ENCODE data around the gene MAN1A2.

DNA sequence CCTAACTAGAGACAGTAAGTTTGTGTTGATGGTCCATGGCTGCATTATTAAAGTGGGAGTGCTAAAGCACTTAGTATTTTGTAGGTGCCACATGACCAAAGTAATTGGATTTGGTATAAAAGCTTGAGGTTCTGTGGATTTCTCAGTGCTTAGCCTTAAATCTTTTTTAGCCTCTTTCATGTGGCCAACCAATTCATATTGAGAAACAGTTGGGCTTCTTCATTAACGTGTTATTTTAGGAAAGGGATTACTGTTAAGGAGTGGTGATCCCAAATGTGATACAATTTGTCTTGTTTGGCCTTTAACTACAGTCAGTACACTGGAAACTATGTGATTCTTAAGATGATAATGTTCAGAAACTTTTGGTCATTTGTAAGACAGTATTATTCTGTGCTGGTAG lies 25.5 kb downstream of the MAN1A2 start:
- no peak for TF ChIP-seq EZH2 (IDR thresholded peaks at IDR 0.05; ENCODE audit: borderline replicate concordance, insufficient read depth, low read length, poor library complexity, severe bottlenecking)
- TF ChIP-seq, protein P1, sequence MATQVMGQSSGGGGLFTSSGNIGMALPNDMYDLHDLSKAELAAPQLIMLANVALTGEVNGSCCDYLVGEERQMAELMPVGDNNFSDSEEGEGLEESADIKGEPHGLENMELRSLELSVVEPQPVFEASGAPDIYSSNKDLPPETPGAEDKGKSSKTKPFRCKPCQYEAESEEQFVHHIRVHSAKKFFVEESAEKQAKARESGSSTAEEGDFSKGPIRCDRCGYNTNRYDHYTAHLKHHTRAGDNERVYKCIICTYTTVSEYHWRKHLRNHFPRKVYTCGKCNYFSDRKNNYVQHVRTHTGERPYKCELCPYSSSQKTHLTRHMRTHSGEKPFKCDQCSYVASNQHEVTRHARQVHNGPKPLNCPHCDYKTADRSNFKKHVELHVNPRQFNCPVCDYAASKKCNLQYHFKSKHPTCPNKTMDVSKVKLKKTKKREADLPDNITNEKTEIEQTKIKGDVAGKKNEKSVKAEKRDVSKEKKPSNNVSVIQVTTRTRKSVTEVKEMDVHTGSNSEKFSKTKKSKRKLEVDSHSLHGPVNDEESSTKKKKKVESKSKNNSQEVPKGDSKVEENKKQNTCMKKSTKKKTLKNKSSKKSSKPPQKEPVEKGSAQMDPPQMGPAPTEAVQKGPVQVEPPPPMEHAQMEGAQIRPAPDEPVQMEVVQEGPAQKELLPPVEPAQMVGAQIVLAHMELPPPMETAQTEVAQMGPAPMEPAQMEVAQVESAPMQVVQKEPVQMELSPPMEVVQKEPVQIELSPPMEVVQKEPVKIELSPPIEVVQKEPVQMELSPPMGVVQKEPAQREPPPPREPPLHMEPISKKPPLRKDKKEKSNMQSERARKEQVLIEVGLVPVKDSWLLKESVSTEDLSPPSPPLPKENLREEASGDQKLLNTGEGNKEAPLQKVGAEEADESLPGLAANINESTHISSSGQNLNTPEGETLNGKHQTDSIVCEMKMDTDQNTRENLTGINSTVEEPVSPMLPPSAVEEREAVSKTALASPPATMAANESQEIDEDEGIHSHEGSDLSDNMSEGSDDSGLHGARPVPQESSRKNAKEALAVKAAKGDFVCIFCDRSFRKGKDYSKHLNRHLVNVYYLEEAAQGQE (IDR thresholded peaks at IDR 0.05; ENCODE audit: borderline replicate concordance): no peak
- TF ChIP-seq, protein P2, sequence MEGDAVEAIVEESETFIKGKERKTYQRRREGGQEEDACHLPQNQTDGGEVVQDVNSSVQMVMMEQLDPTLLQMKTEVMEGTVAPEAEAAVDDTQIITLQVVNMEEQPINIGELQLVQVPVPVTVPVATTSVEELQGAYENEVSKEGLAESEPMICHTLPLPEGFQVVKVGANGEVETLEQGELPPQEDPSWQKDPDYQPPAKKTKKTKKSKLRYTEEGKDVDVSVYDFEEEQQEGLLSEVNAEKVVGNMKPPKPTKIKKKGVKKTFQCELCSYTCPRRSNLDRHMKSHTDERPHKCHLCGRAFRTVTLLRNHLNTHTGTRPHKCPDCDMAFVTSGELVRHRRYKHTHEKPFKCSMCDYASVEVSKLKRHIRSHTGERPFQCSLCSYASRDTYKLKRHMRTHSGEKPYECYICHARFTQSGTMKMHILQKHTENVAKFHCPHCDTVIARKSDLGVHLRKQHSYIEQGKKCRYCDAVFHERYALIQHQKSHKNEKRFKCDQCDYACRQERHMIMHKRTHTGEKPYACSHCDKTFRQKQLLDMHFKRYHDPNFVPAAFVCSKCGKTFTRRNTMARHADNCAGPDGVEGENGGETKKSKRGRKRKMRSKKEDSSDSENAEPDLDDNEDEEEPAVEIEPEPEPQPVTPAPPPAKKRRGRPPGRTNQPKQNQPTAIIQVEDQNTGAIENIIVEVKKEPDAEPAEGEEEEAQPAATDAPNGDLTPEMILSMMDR (IDR thresholded peaks at IDR 0.05; ENCODE audit: poor library complexity, severe bottlenecking): no peak
